ENCODE data around the gene TMEM131L.
"Not testable (repeated sequence)": the region's sequence is repeated elsewhere in the genome, so short reads cannot be mapped to it uniquely, and the experiment has no call there.

The TMEM131L gene

GRCh38 chr4:153603258-153603657 lies 137.1 kb downstream of the TMEM131L start:
- POLR2A ChIA-PET = no interaction called here
- no peak for TF ChIP-seq CTCF (IDR thresholded peaks at IDR 0.05; ENCODE audit: control extremely low read depth, extremely low read depth, low read depth, missing control alignments)
- CTCF ChIA-PET = interaction anchor here (0.8 to 5.7 kb wide), 3 partner anchors 10 to 17 kb away, joined by 4 to 23 read pairs (median 8); no protein-coding TSS in a partner anchor
- DNase-seq (ENCODE audit: extremely low spot score) = no peak

- no peak for DNase-seq (ENCODE audit: extremely low spot score)
- CTCF ChIA-PET = interaction anchor here (3.1 to 5.7 kb wide), 2 partner anchors 11 to 16 kb away, joined by 8 to 23 read pairs; no protein-coding TSS in a partner anchor
- POLR2A ChIA-PET = no interaction called here
- peak; percentile 0 for TF ChIP-seq CTCF (IDR thresholded peaks at IDR 0.05; ENCODE audit: control extremely low read depth, extremely low read depth, low read depth, missing control alignments)
Observed at GRCh38 chr4:153603835-153604234, 137.7 kb downstream of the TMEM131L start.

- POLR2A ChIA-PET; DNase-seq (ENCODE audit: extremely low spot score): not testable (repeated sequence)
- CTCF ChIA-PET = interaction anchor here (1.2 kb wide), 1 partner anchor 34 kb away, joined by 3 read pairs; no protein-coding TSS in a partner anchor
Observed at GRCh38 chr4:153609070-153609469, 142.9 kb downstream of the TMEM131L start.

- no peak for DNase-seq (ENCODE audit: extremely low spot score)
- POLR2A ChIA-PET = no interaction called here
- CTCF ChIA-PET = no interaction called here
- no peak for TF ChIP-seq CTCF (IDR thresholded peaks at IDR 0.05; ENCODE audit: control extremely low read depth, extremely low read depth, low read depth, missing control alignments)
Observed at GRCh38 chr4:153610623-153611376, 144.6 kb downstream of the TMEM131L start.

- ChIA-PET POLR2A (no interaction called here), CTCF (no interaction called here)
- TF ChIP-seq CTCF (IDR thresholded peaks at IDR 0.05; ENCODE audit: control extremely low read depth, extremely low read depth, low read depth, missing control alignments) = no peak
- no peak for DNase-seq (ENCODE audit: extremely low spot score)
Observed at GRCh38 chr4:153611679-153612078, 145.5 kb downstream of the TMEM131L start.

GRCh38 chr4:153612878-153613277 lies 146.7 kb downstream of the TMEM131L start:
- no peak for TF ChIP-seq CTCF (IDR thresholded peaks at IDR 0.05; ENCODE audit: control extremely low read depth, extremely low read depth, low read depth, missing control alignments)
- no peak for DNase-seq (ENCODE audit: extremely low spot score)
- ChIA-PET CTCF (interaction anchor here (1.0 kb wide), 1 partner anchor 8 kb away, joined by 3 read pairs; no protein-coding TSS in a partner anchor), POLR2A (no interaction called here)

- CTCF ChIA-PET = interaction anchor here (0.8 to 4.8 kb wide), 3 partner anchors 9 to 19 kb away, joined by 4 to 13 read pairs (median 6); no protein-coding TSS in a partner anchor
- no peak for DNase-seq (ENCODE audit: extremely low spot score)
- TF ChIP-seq CTCF (IDR thresholded peaks at IDR 0.05; ENCODE audit: control extremely low read depth, extremely low read depth, low read depth, missing control alignments) = no peak
- POLR2A ChIA-PET = no interaction called here
Observed at GRCh38 chr4:153616006-153616555, 149.9 kb downstream of the TMEM131L start.

All from GM10248 (cell line).